Right lobe of liver (tissue), 6 donors: Measurements from ENCODE around the gene CFAP43. TPM values are rescaled to one million over a fixed set of nuclear protein-coding genes. Genes with fewer than 3 reads are reported as not detected.

Experiments
- ATAC-seq, 4 donors: fragments of 200-7000 bp; cut with Tn5 transposase; one replicate each; pipeline ENCODE4 v1.9.1; 2020; ENCODE audit warnings: mild to moderate bottlenecking in 4 of 4, moderate library complexity in 4 of 4
- DNase-seq, 3 donors: peaks; one replicate each; pipeline ENCODE4 v3.0.0-alpha.2; 2020
- H3K27ac ChIP-seq, 3 donors: fragments of 200-600 bp; one replicate each; pipeline ENCODE4 v1.8.0; 2022
- H3K27me3 ChIP-seq, 2 donors: fragments of 200-600 bp; one replicate each; pipeline ENCODE4 v1.8.0; 2022
- H3K36me3 ChIP-seq, 4 donors: fragments of 200-600 bp; sonication (generic) in 1 of 4; one replicate each; pipeline versions ENCODE4 v1.5.1 to v1.8.0; 2017 to 2022; ENCODE audit warnings: control low read depth in 1 of 4
- H3K4me1 ChIP-seq, 4 donors: fragments of 200-600 bp; sonication (generic) in 1 of 4; one replicate each; pipeline versions ENCODE4 v1.5.1 to v1.8.0; 2017 to 2022; ENCODE audit warnings: control low read depth in 1 of 4
- H3K4me3 ChIP-seq, 3 donors: fragments of 200-600 bp; one replicate each; pipeline ENCODE4 v1.8.0; 2022
- H3K9me3 ChIP-seq, 4 donors: fragments of 200-600 bp; sonication (generic) in 1 of 4; one replicate each; pipeline versions ENCODE4 v1.5.1 to v1.8.0; 2017 to 2022; ENCODE audit warnings: control low read depth in 1 of 4
- CTCF ChIP-seq, 4 donors: fragments of 200-600 bp in 3 of 4; fragments of 450-650 bp in 1 of 4; IDR thresholded peaks; one replicate each; pipeline versions ENCODE4 v1.5.1 to v1.8.0; 2016 to 2022; ENCODE audit warnings: antibody characterized with exemption in 4 of 4, mild to moderate bottlenecking in 2 of 4
- POLR2A ChIP-seq: fragments of 450-650 bp; IDR thresholded peaks from one replicate; pipeline ENCODE4 v1.6.1; 2017; ENCODE audit warnings: antibody characterized with exemption, mild to moderate bottlenecking
- WGBS: methylation state at CpG from one replicate; pipeline ENCODE4 v1.1.6; 2018; ENCODE audit warnings: low coverage, low lambda C conversion rate; ENCODE audit not compliant: insufficient coverage; ENCODE audit errors: missing lambda C conversion rate; 5-methylcytosine and 5-hydroxymethylcytosine counted together
- intact Hi-C, 2 donors: fragments of 100-400 bp; cut with DNase I; formaldehyde crosslinking; loops; one replicate each; pipeline versions ENCODE4 v1.11.2 to v1.14.1; 2022
- total RNA-seq, 6 experiments: library from RNA; depleted of rRNA in 2 of 6; stranded (reverse); fragments of >200 nt in 2 of 6; fragmentation: NEBNext Ultra II Directional in 3 of 6; extraction: Animal tissue kit (Norgen Biotek cat#: 25700) in 3 of 6; gene quantifications; one replicate each; pipeline versions ENCODE4 v1.1.0 to v1.2.4, GENCODE V29; 2016 to 2023
- donor health status: DM: no; HTN: yes; CAD: no.
- donor health status: DM: no; HTN: no; CAD: no.
- donor health status: DM: no; HTN: no; CAD: no.
- donor health status: DM: no; HTN: yes; CAD: no.
- donor health status: DM: no; HTN: yes; CAD: no.

CFAP43 gene
- total RNA-seq, 6 experiments from 2014 or later: 0.11 to 0.34 (median 0.20) TPM; not detected in 1

- Histone ChIP-seq H3K9me3 (no peaks in the 10 kb centered on the region), H3K27me3 (no peaks in the 10 kb centered on the region), H3K4me1 (peaks cover 0 to 3% (median 0%) of the 10 kb centered on the region in 4 donors), H3K27ac (no peak overlapping the region), H3K4me3 (no peak overlapping the region), H3K36me3 (no peaks in the 10 kb centered on the region)
- no peak for TF ChIP-seq POLR2A
- TF ChIP-seq CTCF (IDR thresholded peaks at IDR 0.05): no peak
- DNase-seq (no peak), ATAC-seq (no peak)
- WGBS: 100% methylated on average over 3 of the region's 3 CpGs
- intact Hi-C loops: loop anchor here in 1 of 2 donors (10.0 kb wide), 1 partner anchor 172 kb away; no protein-coding TSS in a partner anchor
Observed at GRCh38 chr10:104216631-104217030, 15.5 kb downstream of the CFAP43 start.

- TF ChIP-seq CTCF (IDR thresholded peaks at IDR 0.05) (peak; percentile 59 to 65 (median 62)), POLR2A (no peak)
- no peak overlapping the region for H3K4me3 ChIP-seq
- no peaks in the 10 kb centered on the region for H3K9me3 ChIP-seq
- H3K27ac ChIP-seq: no peak overlapping the region
- peak; percentile 73 to 84 (median 74) for ATAC-seq
- intact Hi-C loops: loop anchor here in 1 of 2 donors (10.0 kb wide), 1 partner anchor 165 kb away; no protein-coding TSS in a partner anchor
- H3K36me3 ChIP-seq: no peaks in the 10 kb centered on the region
- no peaks in the 10 kb centered on the region for H3K4me1 ChIP-seq
- WGBS: 18% methylated on average over 2 of the region's 2 CpGs
- no peak for DNase-seq
- H3K27me3 ChIP-seq: no peaks in the 10 kb centered on the region
Observed at GRCh38 chr10:104209575-104210198, 22.5 kb downstream of the CFAP43 start.

GRCh38 chr10:104208730-104209129 lies 23.4 kb downstream of the CFAP43 start:
- Histone ChIP-seq H3K9me3 (no peaks in the 10 kb centered on the region), H3K4me3 (no peak overlapping the region), H3K27me3 (no peaks in the 10 kb centered on the region), H3K4me1 (no peaks in the 10 kb centered on the region), H3K36me3 (no peaks in the 10 kb centered on the region), H3K27ac (no peak overlapping the region)
- ATAC-seq (no peak), DNase-seq (no peak)
- TF ChIP-seq CTCF (IDR thresholded peaks at IDR 0.05): no peak
- TF ChIP-seq POLR2A: no peak
- intact Hi-C loops: no loop called here
- WGBS: 63% methylated on average over 3 of the region's 3 CpGs

- WGBS: 70% methylated on average over 2 of the region's 2 CpGs
- Histone ChIP-seq H3K27me3 (no peaks in the 10 kb centered on the region), H3K4me3 (no peak overlapping the region), H3K36me3 (no peaks in the 10 kb centered on the region), H3K27ac (no peak overlapping the region), H3K9me3 (no peaks in the 10 kb centered on the region), H3K4me1 (no peaks in the 10 kb centered on the region)
- ATAC-seq: no peak
- intact Hi-C loops: no loop called here
- TF ChIP-seq CTCF (IDR thresholded peaks at IDR 0.05): no peak
- TF ChIP-seq POLR2A: no peak
- no peak for DNase-seq
Observed at GRCh38 chr10:104202231-104202630, 29.9 kb downstream of the CFAP43 start.
